GM23338 (cell line): ENCODE data around the gene ARMC9. TPM values are rescaled to one million over a fixed set of nuclear protein-coding genes. Genes with fewer than 3 reads are reported as not detected.

Experiments
- ATAC-seq: fragments of 200-7000 bp; cut with Tn5 transposase; 3 replicates; pipeline ENCODE4 v1.9.1; 2020
- DNase-seq: peaks from one replicate; pipeline ENCODE4 v3.0.0-alpha.2; 2015; ENCODE audit warnings: low spot score
- H2AFZ ChIP-seq: fragments of 200-600 bp; sonication (generic); 2 replicates; pipeline ENCODE4 v1.8.0; 2016; ENCODE audit warnings: antibody characterized with exemption, mild to moderate bottlenecking, moderate library complexity
- H3F3A ChIP-seq: fragments of 200-600 bp; sonication (generic); replicated peaks from 2 replicates; pipeline ENCODE4 v1.8.0; 2017; ENCODE audit warnings: antibody characterized with exemption, mixed run types, low read depth
- H3K27ac ChIP-seq: fragments of 200-600 bp; sonication (generic); 2 replicates; pipeline ENCODE4 v1.6.1; 2016; ENCODE audit warnings: low read depth
- H3K27me3 ChIP-seq: fragments of 200-600 bp; sonication (generic); 2 replicates; pipeline ENCODE4 v1.8.0; 2016; ENCODE audit warnings: mild to moderate bottlenecking, mixed run types, moderate library complexity; ENCODE audit not compliant: insufficient read depth
- H3K36me3 ChIP-seq: fragments of 200-600 bp; sonication (generic); 2 replicates; pipeline ENCODE4 v1.8.0; 2016; ENCODE audit warnings: mild to moderate bottlenecking; ENCODE audit not compliant: insufficient read depth
- H3K4me1 ChIP-seq: fragments of 200-600 bp; sonication (generic); 2 replicates; pipeline ENCODE4 v1.8.0; 2016; ENCODE audit warnings: mild to moderate bottlenecking, moderate library complexity; ENCODE audit not compliant: insufficient read depth
- H3K4me2 ChIP-seq: fragments of 200-600 bp; sonication (generic); 2 replicates; pipeline ENCODE4 v1.7.1; 2017; ENCODE audit warnings: mixed run types
- H3K4me3 ChIP-seq: fragments of 200-600 bp; sonication (generic); 2 replicates; pipeline ENCODE4 v1.6.1; 2016; ENCODE audit warnings: mixed run types
- H3K79me2 ChIP-seq: fragments of 200-600 bp; sonication (generic); replicated peaks from 2 replicates; pipeline ENCODE4 v1.8.0; 2017; ENCODE audit warnings: mild to moderate bottlenecking; ENCODE audit not compliant: insufficient read depth
- H3K9me2 ChIP-seq: fragments of 200-600 bp; sonication (generic); 2 replicates; pipeline ENCODE4 v1.8.0; 2017; ENCODE audit not compliant: insufficient read depth
- H4K20me1 ChIP-seq: fragments of 200-600 bp; sonication (generic); replicated peaks from 2 replicates; pipeline ENCODE4 v1.8.0; 2017; ENCODE audit warnings: mild to moderate bottlenecking; ENCODE audit not compliant: insufficient read depth
- H3K27ac Mint-ChIP-seq: 2 replicates; pipeline ENCODE4 v1.8.0; 2020; ENCODE audit warnings: inconsistent platforms, mild to moderate bottlenecking, moderate library complexity, mixed read lengths
- H3K27me3 Mint-ChIP-seq: 3 replicates; pipeline ENCODE4 v1.8.0; 2022; ENCODE audit warnings: low read depth, mild to moderate bottlenecking, moderate library complexity, mixed read lengths, inconsistent platforms; ENCODE audit not compliant: insufficient read depth, poor library complexity
- H3K36me3 Mint-ChIP-seq: 3 replicates; pipeline ENCODE4 v1.8.0; 2021; ENCODE audit warnings: low read depth, mild to moderate bottlenecking, inconsistent platforms, moderate library complexity, mixed read lengths
- H3K4me1 Mint-ChIP-seq: 3 replicates; pipeline ENCODE4 v1.8.0; 2020; ENCODE audit warnings: mild to moderate bottlenecking, inconsistent platforms, mixed read lengths
- H3K4me3 Mint-ChIP-seq: 3 replicates; pipeline ENCODE4 v1.8.0; 2021; ENCODE audit warnings: moderate library complexity, mild to moderate bottlenecking, inconsistent platforms, mixed read lengths
- H3K9me3 Mint-ChIP-seq: 3 replicates; pipeline ENCODE4 v1.8.0; 2020; ENCODE audit warnings: moderate library complexity, mild to moderate bottlenecking, inconsistent platforms, mixed read lengths
- CREB1 ChIP-seq: fragments of 250-450 bp; sonication (Bioruptor Pico); IDR thresholded peaks from 2 replicates; pipeline ENCODE4 v1.5.0; 2020; ENCODE audit warnings: low read depth, mild to moderate bottlenecking, moderate library complexity
- CTCF ChIP-seq, 2 experiments: fragments of 200-600 bp in 1 of 2; sonication (generic) in 1 of 2; conservative IDR thresholded peaks; 2 replicates each; pipeline versions ENCODE4 v1.5.1 to v1.6.1; 2016 to 2017; ENCODE audit warnings: antibody characterized with exemption in 2 of 2, low read depth in 2 of 2, mild to moderate bottlenecking in 2 of 2, moderate library complexity in 1 of 2
- ETS1 ChIP-seq: IDR thresholded peaks from 2 replicates; pipeline ENCODE4 v1.6.1; 2016; ENCODE audit warnings: antibody characterized with exemption
- EZH2 ChIP-seq: fragments of 200-600 bp; sonication (generic); IDR thresholded peaks from one replicate; pipeline ENCODE4 v1.8.0; 2017; ENCODE audit warnings: antibody characterized with exemption, mild to moderate bottlenecking, low read depth; ENCODE audit not compliant: unreplicated experiment
- EZH2phosphoT487 ChIP-seq: fragments of 200-600 bp; sonication (generic); IDR thresholded peaks from one replicate; pipeline ENCODE4 v1.8.1; 2018; ENCODE audit warnings: antibody characterized with exemption; ENCODE audit not compliant: unreplicated experiment
- JUNB ChIP-seq: IDR thresholded peaks from one replicate; pipeline ENCODE4 v1.6.1; 2016; ENCODE audit warnings: antibody characterized with exemption; ENCODE audit not compliant: unreplicated experiment
- NANOG ChIP-seq: IDR thresholded peaks from 2 replicates; pipeline ENCODE4 v1.6.1; 2016; ENCODE audit warnings: antibody characterized with exemption, borderline replicate concordance
- POLR2AphosphoS5 ChIP-seq: IDR thresholded peaks from 2 replicates; pipeline ENCODE4 v1.6.1; 2016; ENCODE audit warnings: antibody characterized with exemption, low read depth
- REST ChIP-seq: IDR thresholded peaks from one replicate; pipeline ENCODE4 v1.6.1; 2018; ENCODE audit warnings: antibody characterized with exemption; ENCODE audit not compliant: unreplicated experiment
- STAT1 ChIP-seq: IDR thresholded peaks from one replicate; pipeline ENCODE4 v1.6.1; 2016; ENCODE audit warnings: antibody characterized with exemption; ENCODE audit not compliant: unreplicated experiment
- ZNF114 ChIP-seq: fragments of 250-450 bp; sonication (Bioruptor Pico); IDR thresholded peaks from 2 replicates; pipeline ENCODE4 v1.5.0; 2020; ENCODE audit warnings: mild to moderate bottlenecking, moderate library complexity
- ZNF331 ChIP-seq: fragments of 250-450 bp; sonication (Bioruptor Pico); IDR thresholded peaks from 2 replicates; pipeline ENCODE4 v1.5.0; 2020; ENCODE audit warnings: low read depth, mild to moderate bottlenecking, moderate library complexity
- ZNF462 ChIP-seq: fragments of 250-450 bp; sonication (Bioruptor Pico); IDR thresholded peaks from 2 replicates; pipeline ENCODE4 v1.5.0; 2020; ENCODE audit warnings: mild to moderate bottlenecking, moderate library complexity
- polyA plus RNA-seq: library from polyadenylated mRNA; unstranded; fragments of >200 nt; fragmentation: Nextera tagmentation; extraction: Ambion mirVana; gene quantifications from 2 replicates; pipeline ENCODE4 v1.2.1, GENCODE V29; 2016
- total RNA-seq: library from RNA; depleted of rRNA; stranded (reverse); fragments of >200 nt; shearing (Covaris generic); gene quantifications from 2 replicates; pipeline ENCODE4 v1.2.3, GENCODE V29; 2014

Gene ARMC9
- total and polyA plus RNA-seq, 2 experiments from 2014 or later: 29.2 to 56.0 TPM

GRCh38 chr2:231163414-231164095 lies 34.9 kb upstream of the ARMC9 start:
- TF ChIP-seq CTCF (conservative IDR thresholded peaks at IDR 0.05; ENCODE audit: low read depth in 2 of 2) (no peak), REST (no peak), JUNB (no peak), ZNF331 (CRISPR knock-in tag) (no peak), ETS1 (no peak), EZH2 (no peak), POLR2AphosphoS5 (no peak), ZNF462 (no peak), STAT1 (no peak), CREB1 (CRISPR knock-in tag) (no peak), NANOG (no peak; the same call in 1 of the 2 replicates), ZNF114 (no peak), EZH2phosphoT487 (no peak)
- H3F3A ChIP-seq: no peaks in the 10 kb centered on the region; the same call in 1 of the 2 replicates
- peak overlapping the region; percentile 28 for H3K4me2 ChIP-seq
- H3K9me2 ChIP-seq: no peaks in the 10 kb centered on the region
- H3K4me1 ChIP-seq: peaks cover 35% of the 10 kb centered on the region
- Mint-ChIP-seq H3K9me3 (no peaks in the 10 kb centered on the region), H3K36me3 (peaks cover 52% of the 10 kb centered on the region), H3K27me3 (no peaks in the 10 kb centered on the region), H3K4me1 (peaks cover 20% of the 10 kb centered on the region; the same call in 2 of the 3 replicates), H3K4me3 (no peak overlapping the region), H3K27ac (peak overlapping the region; percentile 43; the same call in 1 of the 2 replicates)
- H3K27me3 ChIP-seq: no peaks in the 10 kb centered on the region
- peaks cover 12% of the 10 kb centered on the region; the same call in 1 of the 2 replicates for H3K36me3 ChIP-seq
- peak overlapping the region; percentile 8 for H3K4me3 ChIP-seq
- H3K79me2 ChIP-seq: no peaks in the 10 kb centered on the region
- DNase-seq: peak; percentile 34
- peak overlapping the region; percentile 27 for H3K27ac ChIP-seq
- ATAC-seq: no peak; the same call in 2 of the 3 replicates
- H4K20me1 ChIP-seq: no peaks in the 10 kb centered on the region
- H2AFZ ChIP-seq: no peak overlapping the region
